Measurements from ENCODE around the gene PLEKHA7.

GRCh38 chr11:16807306-16807705 is 206.9 kb downstream of the PLEKHA7 start:
- no peak for TF ChIP-seq POLR2A (IDR thresholded peaks at IDR 0.05; ENCODE audit: low read length)
- TF ChIP-seq GATA1 (IDR thresholded peaks at IDR 0.05; ENCODE audit: low read depth, low read length) = no peak
